ENCODE data around the gene NTF3.

The NTF3 gene

DNA sequence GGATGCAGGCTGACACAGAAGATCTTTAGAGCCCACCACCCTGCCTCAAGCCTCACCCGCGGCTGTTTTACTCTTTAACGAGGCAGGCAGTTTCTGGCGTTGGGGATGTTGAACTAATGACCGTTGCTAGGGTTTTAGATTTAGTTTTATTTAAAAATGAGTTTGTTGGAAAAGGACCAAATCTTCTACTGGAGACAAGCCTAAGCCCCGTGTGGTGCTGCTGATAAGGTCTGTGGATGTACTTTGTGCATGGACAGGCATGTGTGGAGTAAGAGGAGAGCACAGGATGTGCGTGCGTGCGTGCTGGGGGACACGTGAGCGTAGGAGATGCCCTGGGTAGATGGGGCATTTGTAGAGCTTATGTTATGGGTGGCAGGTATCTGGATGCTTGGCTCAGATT lies 5.7 kb downstream of the NTF3 start (continued):
- TF ChIP-seq, protein P1, sequence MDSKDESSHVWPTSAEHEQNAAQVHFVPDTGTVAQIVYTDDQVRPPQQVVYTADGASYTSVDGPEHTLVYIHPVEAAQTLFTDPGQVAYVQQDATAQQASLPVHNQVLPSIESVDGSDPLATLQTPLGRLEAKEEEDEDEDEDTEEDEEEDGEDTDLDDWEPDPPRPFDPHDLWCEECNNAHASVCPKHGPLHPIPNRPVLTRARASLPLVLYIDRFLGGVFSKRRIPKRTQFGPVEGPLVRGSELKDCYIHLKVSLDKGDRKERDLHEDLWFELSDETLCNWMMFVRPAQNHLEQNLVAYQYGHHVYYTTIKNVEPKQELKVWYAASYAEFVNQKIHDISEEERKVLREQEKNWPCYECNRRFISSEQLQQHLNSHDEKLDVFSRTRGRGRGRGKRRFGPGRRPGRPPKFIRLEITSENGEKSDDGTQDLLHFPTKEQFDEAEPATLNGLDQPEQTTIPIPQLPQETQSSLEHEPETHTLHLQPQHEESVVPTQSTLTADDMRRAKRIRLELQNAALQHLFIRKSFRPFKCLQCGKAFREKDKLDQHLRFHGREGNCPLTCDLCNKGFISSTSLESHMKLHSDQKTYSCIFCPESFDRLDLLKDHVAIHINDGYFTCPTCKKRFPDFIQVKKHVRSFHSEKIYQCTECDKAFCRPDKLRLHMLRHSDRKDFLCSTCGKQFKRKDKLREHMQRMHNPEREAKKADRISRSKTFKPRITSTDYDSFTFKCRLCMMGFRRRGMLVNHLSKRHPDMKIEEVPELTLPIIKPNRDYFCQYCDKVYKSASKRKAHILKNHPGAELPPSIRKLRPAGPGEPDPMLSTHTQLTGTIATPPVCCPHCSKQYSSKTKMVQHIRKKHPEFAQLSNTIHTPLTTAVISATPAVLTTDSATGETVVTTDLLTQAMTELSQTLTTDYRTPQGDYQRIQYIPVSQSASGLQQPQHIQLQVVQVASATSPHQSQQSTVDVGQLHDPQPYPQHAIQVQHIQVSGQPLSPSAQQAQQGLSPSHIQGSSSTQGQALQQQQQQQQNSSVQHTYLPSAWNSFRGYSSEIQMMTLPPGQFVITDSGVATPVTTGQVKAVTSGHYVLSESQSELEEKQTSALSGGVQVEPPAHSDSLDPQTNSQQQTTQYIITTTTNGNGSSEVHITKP (tag by site-specific recombination; IDR thresholded peaks at IDR 0.05) = no peak
- TF ChIP-seq ZFP37 (tag by site-specific recombination; IDR thresholded peaks at IDR 0.05) (no peak), KLF8 (tag by site-specific recombination; IDR thresholded peaks at IDR 0.05) (no peak), ZNF677 (tag by site-specific recombination; IDR thresholded peaks at IDR 0.05) (no peak), ZNF211 (tag by site-specific recombination; IDR thresholded peaks at IDR 0.05; ENCODE audit: low read depth) (no peak), ZNF510 (tag by site-specific recombination; IDR thresholded peaks at IDR 0.05; ENCODE audit: insufficient replicate concordance) (no peak), ZNF404 (tag by site-specific recombination; IDR thresholded peaks at IDR 0.05) (no peak), ZNF24 (tag by site-specific recombination; IDR thresholded peaks at IDR 0.05) (no peak)
- TF ChIP-seq, protein P2, sequence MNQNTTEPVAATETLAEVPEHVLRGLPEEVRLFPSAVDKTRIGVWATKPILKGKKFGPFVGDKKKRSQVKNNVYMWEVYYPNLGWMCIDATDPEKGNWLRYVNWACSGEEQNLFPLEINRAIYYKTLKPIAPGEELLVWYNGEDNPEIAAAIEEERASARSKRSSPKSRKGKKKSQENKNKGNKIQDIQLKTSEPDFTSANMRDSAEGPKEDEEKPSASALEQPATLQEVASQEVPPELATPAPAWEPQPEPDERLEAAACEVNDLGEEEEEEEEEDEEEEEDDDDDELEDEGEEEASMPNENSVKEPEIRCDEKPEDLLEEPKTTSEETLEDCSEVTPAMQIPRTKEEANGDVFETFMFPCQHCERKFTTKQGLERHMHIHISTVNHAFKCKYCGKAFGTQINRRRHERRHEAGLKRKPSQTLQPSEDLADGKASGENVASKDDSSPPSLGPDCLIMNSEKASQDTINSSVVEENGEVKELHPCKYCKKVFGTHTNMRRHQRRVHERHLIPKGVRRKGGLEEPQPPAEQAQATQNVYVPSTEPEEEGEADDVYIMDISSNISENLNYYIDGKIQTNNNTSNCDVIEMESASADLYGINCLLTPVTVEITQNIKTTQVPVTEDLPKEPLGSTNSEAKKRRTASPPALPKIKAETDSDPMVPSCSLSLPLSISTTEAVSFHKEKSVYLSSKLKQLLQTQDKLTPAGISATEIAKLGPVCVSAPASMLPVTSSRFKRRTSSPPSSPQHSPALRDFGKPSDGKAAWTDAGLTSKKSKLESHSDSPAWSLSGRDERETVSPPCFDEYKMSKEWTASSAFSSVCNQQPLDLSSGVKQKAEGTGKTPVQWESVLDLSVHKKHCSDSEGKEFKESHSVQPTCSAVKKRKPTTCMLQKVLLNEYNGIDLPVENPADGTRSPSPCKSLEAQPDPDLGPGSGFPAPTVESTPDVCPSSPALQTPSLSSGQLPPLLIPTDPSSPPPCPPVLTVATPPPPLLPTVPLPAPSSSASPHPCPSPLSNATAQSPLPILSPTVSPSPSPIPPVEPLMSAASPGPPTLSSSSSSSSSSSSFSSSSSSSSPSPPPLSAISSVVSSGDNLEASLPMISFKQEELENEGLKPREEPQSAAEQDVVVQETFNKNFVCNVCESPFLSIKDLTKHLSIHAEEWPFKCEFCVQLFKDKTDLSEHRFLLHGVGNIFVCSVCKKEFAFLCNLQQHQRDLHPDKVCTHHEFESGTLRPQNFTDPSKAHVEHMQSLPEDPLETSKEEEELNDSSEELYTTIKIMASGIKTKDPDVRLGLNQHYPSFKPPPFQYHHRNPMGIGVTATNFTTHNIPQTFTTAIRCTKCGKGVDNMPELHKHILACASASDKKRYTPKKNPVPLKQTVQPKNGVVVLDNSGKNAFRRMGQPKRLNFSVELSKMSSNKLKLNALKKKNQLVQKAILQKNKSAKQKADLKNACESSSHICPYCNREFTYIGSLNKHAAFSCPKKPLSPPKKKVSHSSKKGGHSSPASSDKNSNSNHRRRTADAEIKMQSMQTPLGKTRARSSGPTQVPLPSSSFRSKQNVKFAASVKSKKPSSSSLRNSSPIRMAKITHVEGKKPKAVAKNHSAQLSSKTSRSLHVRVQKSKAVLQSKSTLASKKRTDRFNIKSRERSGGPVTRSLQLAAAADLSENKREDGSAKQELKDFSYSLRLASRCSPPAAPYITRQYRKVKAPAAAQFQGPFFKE (tag by site-specific recombination; IDR thresholded peaks at IDR 0.05; ENCODE audit: borderline replicate concordance) = no peak
- TF ChIP-seq, protein P3, sequence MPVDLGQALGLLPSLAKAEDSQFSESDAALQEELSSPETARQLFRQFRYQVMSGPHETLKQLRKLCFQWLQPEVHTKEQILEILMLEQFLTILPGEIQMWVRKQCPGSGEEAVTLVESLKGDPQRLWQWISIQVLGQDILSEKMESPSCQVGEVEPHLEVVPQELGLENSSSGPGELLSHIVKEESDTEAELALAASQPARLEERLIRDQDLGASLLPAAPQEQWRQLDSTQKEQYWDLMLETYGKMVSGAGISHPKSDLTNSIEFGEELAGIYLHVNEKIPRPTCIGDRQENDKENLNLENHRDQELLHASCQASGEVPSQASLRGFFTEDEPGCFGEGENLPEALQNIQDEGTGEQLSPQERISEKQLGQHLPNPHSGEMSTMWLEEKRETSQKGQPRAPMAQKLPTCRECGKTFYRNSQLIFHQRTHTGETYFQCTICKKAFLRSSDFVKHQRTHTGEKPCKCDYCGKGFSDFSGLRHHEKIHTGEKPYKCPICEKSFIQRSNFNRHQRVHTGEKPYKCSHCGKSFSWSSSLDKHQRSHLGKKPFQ (tag by site-specific recombination; IDR thresholded peaks at IDR 0.05) = no peak

DNA sequence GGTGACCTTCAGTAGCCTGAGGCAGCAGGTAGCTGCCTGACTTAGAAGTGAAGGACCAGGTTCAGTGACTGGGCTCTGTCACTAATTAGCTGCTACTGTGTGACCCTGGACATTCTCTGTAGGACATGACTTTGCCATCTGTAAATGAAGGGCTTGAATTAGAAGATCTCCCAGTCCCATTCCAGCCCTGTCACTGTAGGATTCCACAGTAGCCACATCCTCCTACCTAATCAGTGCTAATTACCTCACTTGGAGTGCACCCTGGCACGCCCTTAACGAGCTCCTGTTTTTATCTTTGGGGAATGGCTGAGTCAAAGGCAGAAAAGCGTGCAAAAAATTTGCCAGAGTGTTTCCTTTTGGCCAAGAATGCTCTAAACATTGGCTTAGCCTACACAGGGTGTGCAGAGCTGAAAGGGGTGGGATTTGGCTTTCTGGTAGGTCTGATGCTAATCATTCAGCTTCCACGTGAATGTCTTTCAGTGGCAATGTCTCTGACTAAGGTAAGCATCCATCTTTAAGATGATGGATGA lies 6.8 kb downstream of the NTF3 start:
- no peak for TF ChIP-seq ZNF23 (tag by site-specific recombination; IDR thresholded peaks at IDR 0.05; ENCODE audit: borderline replicate concordance)
- TF ChIP-seq, protein P4, sequence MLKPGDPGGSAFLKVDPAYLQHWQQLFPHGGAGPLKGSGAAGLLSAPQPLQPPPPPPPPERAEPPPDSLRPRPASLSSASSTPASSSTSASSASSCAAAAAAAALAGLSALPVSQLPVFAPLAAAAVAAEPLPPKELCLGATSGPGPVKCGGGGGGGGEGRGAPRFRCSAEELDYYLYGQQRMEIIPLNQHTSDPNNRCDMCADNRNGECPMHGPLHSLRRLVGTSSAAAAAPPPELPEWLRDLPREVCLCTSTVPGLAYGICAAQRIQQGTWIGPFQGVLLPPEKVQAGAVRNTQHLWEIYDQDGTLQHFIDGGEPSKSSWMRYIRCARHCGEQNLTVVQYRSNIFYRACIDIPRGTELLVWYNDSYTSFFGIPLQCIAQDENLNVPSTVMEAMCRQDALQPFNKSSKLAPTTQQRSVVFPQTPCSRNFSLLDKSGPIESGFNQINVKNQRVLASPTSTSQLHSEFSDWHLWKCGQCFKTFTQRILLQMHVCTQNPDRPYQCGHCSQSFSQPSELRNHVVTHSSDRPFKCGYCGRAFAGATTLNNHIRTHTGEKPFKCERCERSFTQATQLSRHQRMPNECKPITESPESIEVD (tag by site-specific recombination; IDR thresholded peaks at IDR 0.05) = no peak
- TF ChIP-seq, protein P5, sequence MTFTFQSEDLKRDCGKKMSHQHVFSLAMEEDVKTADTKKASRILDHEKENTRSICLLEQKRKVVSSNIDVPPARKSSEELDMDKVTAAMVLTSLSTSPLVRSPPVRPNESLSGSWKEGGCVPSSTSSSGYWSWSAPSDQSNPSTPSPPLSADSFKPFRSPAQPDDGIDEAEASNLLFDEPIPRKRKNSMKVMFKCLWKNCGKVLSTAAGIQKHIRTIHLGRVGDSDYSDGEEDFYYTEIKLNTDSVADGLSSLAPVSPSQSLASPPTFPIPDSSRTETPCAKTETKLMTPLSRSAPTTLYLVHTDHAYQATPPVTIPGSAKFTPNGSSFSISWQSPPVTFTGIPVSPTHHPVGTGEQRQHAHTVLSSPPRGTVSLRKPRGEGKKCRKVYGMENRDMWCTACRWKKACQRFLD (tag by site-specific recombination; IDR thresholded peaks at IDR 0.05) = no peak
- TF ChIP-seq EGR2 (tag by site-specific recombination; IDR thresholded peaks at IDR 0.05; ENCODE audit: low read depth) = no peak
- no peak for TF ChIP-seq KLF16 (tag by site-specific recombination; IDR thresholded peaks at IDR 0.05)
- no peaks in the 10 kb centered on the region for H3K36me3 ChIP-seq (ENCODE audit: control insufficient read depth in 2 of 2, insufficient read depth in 1 of 2, low read length in 2 of 2)
- H3K27ac ChIP-seq (ENCODE audit: extremely low read depth, low read depth, low read length) = no peak overlapping the region
- POLR2A ChIA-PET = no interaction called here
- no peak overlapping the region for H3K4me3 ChIP-seq (ENCODE audit: low read depth, low read length)
- H3K4me1 ChIP-seq (ENCODE audit: control insufficient read depth, insufficient read depth, low read length) = no peaks in the 10 kb centered on the region
- H3K9me3 ChIP-seq (ENCODE audit: control insufficient read depth, insufficient read depth, low read depth, low read length) = no peaks in the 10 kb centered on the region
- CTCF ChIA-PET = interaction anchor here (0.6 to 8.9 kb wide), 5 partner anchors 10 to 239 kb away, joined by 3 to 90 read pairs (median 4); no protein-coding TSS in a partner anchor
